ENCODE measurements around the gene GAK.

- TF ChIP-seq CTCF (IDR thresholded peaks at IDR 0.05) (no peak), POLR2A (IDR thresholded peaks at IDR 0.05) (no peak)
Measured at GRCh38 chr4:879729-880077, 52.4 kb downstream of the GAK start.

Measured in vagina (tissue), 2 donors.